NT2/D1 (cell line): Measurements from ENCODE around the gene CCDC194.

Experiments used
- SUZ12 ChIP-seq: IDR thresholded peaks from 2 replicates; pipeline ENCODE4 v1.6.1; 2011; ENCODE audit not compliant: insufficient read length, insufficient read depth; ENCODE audit errors: extremely low read depth
- YY1 ChIP-seq: IDR thresholded peaks from 2 replicates; pipeline ENCODE4 v1.6.1; 2011; ENCODE audit not compliant: insufficient read length, insufficient read depth
- ZNF274 ChIP-seq: IDR thresholded peaks from 2 replicates; pipeline ENCODE4 v1.6.1; 2011; ENCODE audit warnings: mild to moderate bottlenecking, low read depth, low read length

GRCh38 chr19:17409990-17410389 lies 16.0 kb upstream of the CCDC194 start:
- TF ChIP-seq YY1 (no peak), ZNF274 (no peak), SUZ12 (no peak)
